HG03103 (cell line): ENCODE results near the gene ANTXR1.

Source experiments
- ATAC-seq: cut with Tn5 transposase; IDR thresholded peaks from one replicate; pipeline ENCODE4 v1.9.1; 2021; ENCODE audit warnings: low read depth; ENCODE audit not compliant: unreplicated experiment

The ANTXR1 gene

DNA sequence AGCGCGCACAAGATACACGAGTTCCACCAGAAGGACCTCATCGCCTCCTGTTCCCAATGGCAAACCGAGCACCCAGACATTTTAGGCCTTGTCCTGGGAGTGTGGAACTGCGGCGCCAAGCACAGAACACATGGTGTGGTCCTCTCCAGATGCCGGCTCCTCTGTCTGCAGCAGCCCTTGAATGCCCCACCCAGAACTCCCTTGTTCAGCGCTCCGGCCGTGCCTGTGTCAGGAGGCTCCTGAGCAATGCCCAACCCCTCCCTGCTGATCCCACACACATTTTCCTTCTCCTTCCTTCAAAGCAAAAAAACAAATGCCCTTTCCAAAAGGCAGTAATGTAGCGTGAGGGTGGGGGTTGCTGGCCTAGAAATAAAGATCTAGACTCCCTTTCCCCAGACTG is 284.2 kb downstream of the ANTXR1 start:
- no peak for ATAC-seq

- ATAC-seq = no peak
Observed at GRCh38 chr2:69298261-69298660, 285.3 kb downstream of the ANTXR1 start.

GRCh38 chr2:69298862-69299261 is 285.9 kb downstream of the ANTXR1 start:
- no peak for ATAC-seq
